Astrocyte (in vitro differentiated cells and primary cell): ENCODE data around the gene VSTM4.

Source experiments
- EZH2 ChIP-seq: IDR thresholded peaks from 2 replicates; pipeline ENCODE4 v1.6.1; 2012; ENCODE audit warnings: mild to moderate bottlenecking, low read length, inconsistent platforms; ENCODE audit not compliant: insufficient read depth
- TF ChIP-seq, protein P1 (sequence below): IDR thresholded peaks from 2 replicates; pipeline ENCODE4 v1.5.1; 2011; ENCODE audit warnings: low read depth, mild to moderate bottlenecking, inconsistent platforms, low read length, moderate library complexity; ENCODE audit not compliant: insufficient read depth

DNA sequence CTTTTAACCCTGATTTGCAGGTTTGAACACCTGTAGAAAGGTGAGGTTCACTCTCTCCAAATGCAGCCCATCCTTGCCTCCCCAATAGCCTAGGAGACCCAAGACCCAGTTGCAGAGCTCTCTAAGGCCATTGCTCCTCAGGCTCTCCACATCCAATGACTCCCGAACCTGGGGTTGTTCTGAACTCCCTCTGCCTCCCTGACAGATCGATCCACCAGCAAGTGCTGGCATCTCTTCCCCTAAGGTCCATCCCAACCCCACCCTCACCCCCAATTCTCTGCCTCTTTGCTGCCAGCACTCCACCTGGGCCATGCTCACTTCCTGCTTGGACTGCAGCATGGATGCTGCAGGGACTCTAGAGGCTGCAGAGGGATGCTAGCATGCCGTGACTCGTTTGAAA lies 37.8 kb upstream of the VSTM4 start:
- TF ChIP-seq, protein P1, sequence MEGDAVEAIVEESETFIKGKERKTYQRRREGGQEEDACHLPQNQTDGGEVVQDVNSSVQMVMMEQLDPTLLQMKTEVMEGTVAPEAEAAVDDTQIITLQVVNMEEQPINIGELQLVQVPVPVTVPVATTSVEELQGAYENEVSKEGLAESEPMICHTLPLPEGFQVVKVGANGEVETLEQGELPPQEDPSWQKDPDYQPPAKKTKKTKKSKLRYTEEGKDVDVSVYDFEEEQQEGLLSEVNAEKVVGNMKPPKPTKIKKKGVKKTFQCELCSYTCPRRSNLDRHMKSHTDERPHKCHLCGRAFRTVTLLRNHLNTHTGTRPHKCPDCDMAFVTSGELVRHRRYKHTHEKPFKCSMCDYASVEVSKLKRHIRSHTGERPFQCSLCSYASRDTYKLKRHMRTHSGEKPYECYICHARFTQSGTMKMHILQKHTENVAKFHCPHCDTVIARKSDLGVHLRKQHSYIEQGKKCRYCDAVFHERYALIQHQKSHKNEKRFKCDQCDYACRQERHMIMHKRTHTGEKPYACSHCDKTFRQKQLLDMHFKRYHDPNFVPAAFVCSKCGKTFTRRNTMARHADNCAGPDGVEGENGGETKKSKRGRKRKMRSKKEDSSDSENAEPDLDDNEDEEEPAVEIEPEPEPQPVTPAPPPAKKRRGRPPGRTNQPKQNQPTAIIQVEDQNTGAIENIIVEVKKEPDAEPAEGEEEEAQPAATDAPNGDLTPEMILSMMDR: no peak
- TF ChIP-seq EZH2: no peak
